Activated effector memory CD4-positive, alpha-beta T cell treated with Interleukin-2 at 50 U/mL for 16 hours (primary cell): ENCODE data around the gene SIRT3.
A peak's percentile ranks its signal among the peaks of the same experiment; 100 is the strongest.

ENCODE experiments used
- DNase-seq: peaks from one replicate; pipeline ENCODE4 v3.0.0-alpha.2; 2020

SIRT3 gene

GRCh38 chr11:235997-236773 lies at the start of gene SIRT3:
SIRT3 (minus strand) TSS chr11:236342; CDS start chr11:236328, 14 bp downstream.
- peak; percentile 78 for DNase-seq

- no peak for DNase-seq
These were observed 49.7 kb upstream of the SIRT3 start for GRCh38 chr11:285894-286220.

- no peak for DNase-seq
These were observed 49.1 kb upstream of the SIRT3 start for GRCh38 chr11:285021-285893.

GRCh38 chr11:284105-285020 lies 48.2 kb upstream of the SIRT3 start:
- no peak for DNase-seq

GRCh38 chr11:283405-284104 lies 47.4 kb upstream of the SIRT3 start:
- DNase-seq, result no peak

- no peak for DNase-seq
These were observed 46.7 kb upstream of the SIRT3 start for GRCh38 chr11:282630-283360.

- DNase-seq, result no peak
These were observed 46.0 kb upstream of the SIRT3 start for GRCh38 chr11:282171-282570.

- no peak for DNase-seq
These were observed 45.5 kb upstream of the SIRT3 start for GRCh38 chr11:281486-282161.

GRCh38 chr11:280706-281485 lies 44.8 kb upstream of the SIRT3 start:
- DNase-seq, result no peak

GRCh38 chr11:279966-280705 lies 44.0 kb upstream of the SIRT3 start:
- DNase-seq, result no peak

GRCh38 chr11:279040-279965 lies 43.2 kb upstream of the SIRT3 start:
- DNase-seq, result no peak

- DNase-seq, result no peak
These were observed 42.1 kb upstream of the SIRT3 start, which contains the start of gene NLRP6 for GRCh38 chr11:278001-278951. NLRP6 (plus strand) TSS chr11:278407; CDS start chr11:278570, 163 bp downstream.

GRCh38 chr11:276219-276618 lies 40.1 kb upstream of the SIRT3 start:
- DNase-seq, result no peak

GRCh38 chr11:272931-273198 lies 36.7 kb upstream of the SIRT3 start:
- DNase-seq, result no peak

GRCh38 chr11:272195-272930 lies 36.2 kb upstream of the SIRT3 start:
- DNase-seq, result no peak

- no peak for DNase-seq
These were observed 35.2 kb upstream of the SIRT3 start for GRCh38 chr11:271319-271715.
